ENCODE data around the gene PTPRN. TPM values are rescaled to one million over a fixed set of nuclear protein-coding genes. Genes with fewer than 3 reads are reported as not detected.

The PTPRN gene
- total and polyA plus RNA-seq, 2 experiments from 2014 or later, result 5.1 to 22.1 TPM

- no peaks in the 10 kb centered on the region for H3K36me3 ChIP-seq (ENCODE audit: insufficient read depth)
- H3K27ac ChIP-seq (ENCODE audit: low read depth), result no peak overlapping the region
- Mint-ChIP-seq H3K4me3 (no peak overlapping the region), H3K27ac (no peak overlapping the region), H3K27me3 (ENCODE audit: insufficient read depth, low read depth, poor library complexity) (peaks cover 14% of the 10 kb centered on the region), H3K4me1 (no peaks in the 10 kb centered on the region), H3K36me3 (ENCODE audit: low read depth) (no peaks in the 10 kb centered on the region), H3K9me3 (no peaks in the 10 kb centered on the region)
- TF ChIP-seq CREB1 (CRISPR knock-in tag; IDR thresholded peaks at IDR 0.05; ENCODE audit: low read depth) (no peak), ZNF331 (CRISPR knock-in tag; IDR thresholded peaks at IDR 0.05; ENCODE audit: low read depth) (no peak), ETS1 (IDR thresholded peaks at IDR 0.05) (no peak), REST (IDR thresholded peaks at IDR 0.05; ENCODE audit: unreplicated experiment) (no peak), NANOG (IDR thresholded peaks at IDR 0.05; ENCODE audit: borderline replicate concordance) (no peak), EZH2 (IDR thresholded peaks at IDR 0.05; ENCODE audit: low read depth, unreplicated experiment) (no peak), CTCF (conservative IDR thresholded peaks at IDR 0.05; ENCODE audit: low read depth in 2 of 2) (no peak), STAT1 (IDR thresholded peaks at IDR 0.05; ENCODE audit: unreplicated experiment) (no peak), ZNF114 (CRISPR knock-in tag; IDR thresholded peaks at IDR 0.05) (no peak), ZNF462 (CRISPR knock-in tag; IDR thresholded peaks at IDR 0.05) (no peak), JUNB (IDR thresholded peaks at IDR 0.05; ENCODE audit: unreplicated experiment) (no peak), POLR2AphosphoS5 (IDR thresholded peaks at IDR 0.05; ENCODE audit: low read depth) (no peak), EZH2phosphoT487 (IDR thresholded peaks at IDR 0.05; ENCODE audit: unreplicated experiment) (no peak)
- H3K4me1 ChIP-seq (ENCODE audit: insufficient read depth), result no peaks in the 10 kb centered on the region
- no peaks in the 10 kb centered on the region for H3K79me2 ChIP-seq (replicated peaks; ENCODE audit: insufficient read depth)
- no peak overlapping the region for H3K4me2 ChIP-seq
- no peaks in the 10 kb centered on the region for H3F3A ChIP-seq (replicated peaks; ENCODE audit: low read depth)
- H2AFZ ChIP-seq, result no peak overlapping the region
- no peaks in the 10 kb centered on the region for H4K20me1 ChIP-seq (replicated peaks; ENCODE audit: insufficient read depth)
- H3K9me2 ChIP-seq (ENCODE audit: insufficient read depth), result no peaks in the 10 kb centered on the region
- ATAC-seq (no peak), DNase-seq (ENCODE audit: low spot score) (no peak)
- no peak overlapping the region for H3K4me3 ChIP-seq
- H3K27me3 ChIP-seq (ENCODE audit: insufficient read depth), result peaks cover 22% of the 10 kb centered on the region
Observed at GRCh38 chr2:219325136-219325535, 15.9 kb upstream of the PTPRN start.

Measured in GM23338 (cell line).